OCI-LY7 (cell line): Measurements from ENCODE around the gene SNCAIP.

ENCODE experiments used
- CTCF ChIP-seq: fragments of 200-600 bp; sonication (generic); conservative IDR thresholded peaks from 2 replicates; pipeline ENCODE4 v1.5.1; 2014; ENCODE audit warnings: mild to moderate bottlenecking, antibody characterized with exemption, low read length, moderate library complexity, mixed read lengths
- EZH2phosphoT487 ChIP-seq: fragments of 200-600 bp; sonication (generic); IDR thresholded peaks from 2 replicates; pipeline ENCODE4 v1.6.1; 2018; ENCODE audit warnings: low read depth, borderline replicate concordance, mild to moderate bottlenecking, mixed run types, antibody characterized with exemption, low read length, moderate library complexity, mixed read lengths

DNA sequence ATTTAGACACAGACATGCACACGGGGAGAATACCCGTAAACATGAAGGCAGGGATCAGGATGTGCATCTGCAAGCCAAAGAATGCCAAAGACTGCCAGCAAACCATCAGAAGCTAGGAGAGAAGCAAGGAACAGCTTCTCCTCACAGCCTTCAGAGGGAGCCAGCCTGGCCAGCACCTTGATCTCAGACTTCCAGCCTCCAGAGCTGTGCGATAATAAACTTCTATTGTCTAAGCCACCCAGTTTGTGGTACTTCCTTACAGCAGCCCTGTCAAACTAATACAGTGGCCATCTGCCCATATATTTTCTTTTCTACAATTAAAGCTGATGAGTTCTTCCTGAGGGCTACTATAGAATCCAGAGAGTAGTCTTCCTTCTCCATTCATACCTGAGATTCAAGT is 135.0 kb downstream of the SNCAIP start:
- TF ChIP-seq CTCF (no peak), EZH2phosphoT487 (no peak)
